ENCODE results near the gene TARM1.

Gene TARM1

DNA sequence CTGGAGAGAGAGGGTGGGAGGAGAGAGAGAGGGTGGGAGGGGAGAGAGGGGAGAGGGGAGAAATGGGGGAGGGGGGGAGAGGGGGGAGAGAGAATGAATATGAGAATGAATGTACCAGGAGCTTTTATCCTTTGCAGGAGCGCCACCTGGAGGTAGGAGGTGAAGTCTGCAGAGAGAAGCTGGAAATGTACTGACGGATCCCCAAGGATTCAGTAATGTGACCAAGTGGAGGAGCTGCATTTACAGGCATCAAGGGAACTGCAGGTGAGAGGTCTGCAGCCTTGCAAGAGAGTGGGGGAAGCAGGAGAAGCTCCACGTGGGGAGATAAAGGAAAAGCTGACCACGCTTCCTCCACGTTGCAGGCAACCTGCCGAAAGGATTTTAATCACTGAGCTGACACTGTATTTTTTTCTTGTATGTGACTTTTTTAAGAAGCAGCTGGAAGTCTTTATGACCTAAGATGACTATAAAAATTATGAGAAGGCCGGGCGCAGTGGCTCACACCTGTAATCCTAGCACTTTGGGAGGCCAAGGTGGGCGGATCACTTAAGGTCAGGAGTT, 51.2 kb downstream of the TARM1 start:
- Histone ChIP-seq H3K9me3 (no peaks in the 10 kb centered on the region), H3K27ac (no peak overlapping the region), H3K4me3 (no peak overlapping the region), H3K36me3 (no peaks in the 10 kb centered on the region), H3K27me3 (peaks cover 0 to 20% of the 10 kb centered on the region in 2 donors), H3K4me1 (no peaks in the 10 kb centered on the region)
- intact Hi-C loops (cut with DNase I; ENCODE audit: low total_unique reads) = no loop called here
- TF ChIP-seq CTCF (IDR thresholded peaks at IDR 0.05) = peak; percentile 24 to 47
- peak in 1 of 2 donors; percentile 48 for DNase-seq

GRCh38 chr19:54029301-54029700, 51.9 kb downstream of the TARM1 start:
- intact Hi-C loops (cut with DNase I; ENCODE audit: low total_unique reads) = no loop called here
- Histone ChIP-seq H3K27me3 (peaks cover 0 to 27% of the 10 kb centered on the region in 2 donors), H3K9me3 (no peaks in the 10 kb centered on the region)

GRCh38 chr19:54026656-54027055, 54.5 kb downstream of the TARM1 start:
- Histone ChIP-seq H3K27ac (no peak overlapping the region), H3K4me1 (no peaks in the 10 kb centered on the region), H3K9me3 (no peaks in the 10 kb centered on the region), H3K27me3 (peaks cover 0 to 41% of the 10 kb centered on the region in 2 donors), H3K36me3 (no peaks in the 10 kb centered on the region), H3K4me3 (no peak overlapping the region)
- TF ChIP-seq CTCF (IDR thresholded peaks at IDR 0.05) = no peak
- no peak for DNase-seq
- intact Hi-C loops (cut with DNase I; ENCODE audit: low total_unique reads) = no loop called here

More at GRCh38 chr19:54029301-54029700, 51.9 kb downstream of the TARM1 start:
- H3K36me3 ChIP-seq = no peaks in the 10 kb centered on the region
- DNase-seq = no peak
- no peak overlapping the region for H3K27ac ChIP-seq
- no peak overlapping the region for H3K4me3 ChIP-seq
- no peak for TF ChIP-seq CTCF (IDR thresholded peaks at IDR 0.05)
- H3K4me1 ChIP-seq = no peaks in the 10 kb centered on the region

DNA sequence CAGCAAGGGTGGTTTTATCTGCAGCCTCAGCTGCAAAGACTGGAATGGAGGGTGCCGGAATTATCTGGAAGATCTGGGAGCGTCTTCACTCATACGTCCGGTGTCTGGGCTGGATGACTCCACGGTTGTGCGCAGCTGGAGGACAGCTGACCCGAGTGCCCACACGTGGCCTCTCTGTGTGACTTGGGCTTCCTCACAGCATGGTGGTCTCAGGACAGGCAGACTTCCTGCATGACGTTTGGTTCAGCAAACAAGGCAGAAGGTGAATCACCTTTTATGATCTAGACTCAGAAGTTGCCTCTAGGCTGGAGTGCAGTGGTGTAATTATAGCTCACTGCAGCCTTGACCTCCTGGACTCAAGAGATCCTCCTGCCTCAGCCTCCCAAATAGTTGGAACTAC, 56.5 kb downstream of the TARM1 start:
- H3K9me3 ChIP-seq = no peaks in the 10 kb centered on the region
- DNase-seq = no peak
- no peaks in the 10 kb centered on the region for H3K36me3 ChIP-seq
- intact Hi-C loops (cut with DNase I; ENCODE audit: low total_unique reads) = no loop called here
- H3K4me3 ChIP-seq = no peak overlapping the region
- H3K27me3 ChIP-seq = peaks cover 0 to 37% of the 10 kb centered on the region in 2 donors
- no peak overlapping the region for H3K27ac ChIP-seq
- H3K4me1 ChIP-seq = no peaks in the 10 kb centered on the region
- TF ChIP-seq CTCF (IDR thresholded peaks at IDR 0.05) = no peak

DNA sequence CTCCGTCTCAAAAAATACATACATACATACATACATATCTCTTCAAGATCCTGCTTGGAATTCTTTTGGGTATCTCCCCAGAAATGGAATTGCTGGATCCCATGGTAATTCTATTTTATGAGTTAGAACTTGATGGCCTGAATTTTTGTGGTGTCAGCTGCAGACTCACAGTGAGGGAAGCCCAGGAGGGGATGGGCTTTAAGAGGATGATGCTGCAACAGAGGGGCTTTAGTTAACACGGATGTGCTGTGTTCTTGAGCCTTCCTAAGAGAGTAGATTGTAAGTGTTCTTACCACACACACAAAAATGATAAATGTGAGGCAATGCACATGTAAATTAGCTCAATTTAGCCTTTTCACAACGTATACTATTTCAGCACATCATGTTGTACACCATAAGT, 58.0 kb downstream of the TARM1 start:
- DNase-seq = no peak
- no peak overlapping the region for H3K4me3 ChIP-seq
- H3K9me3 ChIP-seq = no peaks in the 10 kb centered on the region
- H3K36me3 ChIP-seq = no peaks in the 10 kb centered on the region
- peaks cover 0 to 30% of the 10 kb centered on the region in 2 donors for H3K27me3 ChIP-seq
- H3K4me1 ChIP-seq = no peaks in the 10 kb centered on the region
- TF ChIP-seq CTCF (IDR thresholded peaks at IDR 0.05) = no peak
- intact Hi-C loops (cut with DNase I; ENCODE audit: low total_unique reads) = loop anchor here (2.0 kb wide), 1 partner anchor 184 kb away; no protein-coding TSS in a partner anchor
- no peak overlapping the region for H3K27ac ChIP-seq

DNA sequence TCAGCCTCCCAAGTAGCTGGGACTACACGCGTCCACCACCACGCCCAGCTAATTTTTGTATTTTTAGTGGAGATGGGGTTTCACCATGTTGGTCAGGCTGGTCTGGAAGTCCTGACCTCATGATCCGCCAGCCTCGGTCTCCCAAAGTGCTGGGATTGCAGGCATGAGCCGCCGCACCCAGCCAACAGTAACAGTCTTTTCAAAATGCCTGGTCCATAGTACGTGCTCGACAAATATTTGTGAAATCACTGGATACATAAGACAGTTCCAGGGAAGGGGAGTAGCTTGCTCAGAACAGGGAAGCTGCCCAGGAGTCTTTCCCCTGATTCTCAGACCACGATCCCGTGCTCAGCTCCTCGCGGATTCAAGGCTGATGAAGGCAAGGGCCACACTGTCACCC, 59.2 kb downstream of the TARM1 start:
- intact Hi-C loops (cut with DNase I; ENCODE audit: low total_unique reads) = loop anchor here (2.0 kb wide), 1 partner anchor 183 kb away; no protein-coding TSS in a partner anchor

More for the DNA sequence above, 59.2 kb downstream of the TARM1 start:
- TF ChIP-seq CTCF (IDR thresholded peaks at IDR 0.05) = no peak
- no peaks in the 10 kb centered on the region for H3K9me3 ChIP-seq
- no peaks in the 10 kb centered on the region for H3K4me1 ChIP-seq
- no peaks in the 10 kb centered on the region for H3K36me3 ChIP-seq
- no peak overlapping the region for H3K27ac ChIP-seq
- no peak for DNase-seq
- H3K27me3 ChIP-seq = peaks cover 0 to 25% of the 10 kb centered on the region in 2 donors
- H3K4me3 ChIP-seq = no peak overlapping the region
